GM10248 (cell line): ENCODE measurements around the gene CDH10.

ENCODE experiments used
- CTCF ChIA-PET: fragments of 300-600 bp; sonication (Branson Sonifier 250); formaldehyde crosslinking; extraction: SDS; loops from one replicate; lab custom pipeline; 2021; ENCODE audit warnings: antibody characterized with exemption; lab: Yijun Ruan, JAX
- POLR2A ChIA-PET: fragments of 350-650 bp; sonication (Branson Sonifier 250); formaldehyde crosslinking; extraction: SDS; loops from one replicate; lab custom pipeline; 2020; ENCODE audit warnings: antibody characterized with exemption; lab: Yijun Ruan, JAX
- DNase-seq: peaks from one replicate; pipeline ENCODE4 v3.0.0; 2012; ENCODE audit errors: extremely low spot score
- CTCF ChIP-seq: IDR thresholded peaks from 2 replicates; pipeline ENCODE4 v1.5.1; 2012; ENCODE audit warnings: mild to moderate bottlenecking, low read depth; ENCODE audit errors: extremely low read depth, missing control alignments, control extremely low read depth

The CDH10 gene

DNA sequence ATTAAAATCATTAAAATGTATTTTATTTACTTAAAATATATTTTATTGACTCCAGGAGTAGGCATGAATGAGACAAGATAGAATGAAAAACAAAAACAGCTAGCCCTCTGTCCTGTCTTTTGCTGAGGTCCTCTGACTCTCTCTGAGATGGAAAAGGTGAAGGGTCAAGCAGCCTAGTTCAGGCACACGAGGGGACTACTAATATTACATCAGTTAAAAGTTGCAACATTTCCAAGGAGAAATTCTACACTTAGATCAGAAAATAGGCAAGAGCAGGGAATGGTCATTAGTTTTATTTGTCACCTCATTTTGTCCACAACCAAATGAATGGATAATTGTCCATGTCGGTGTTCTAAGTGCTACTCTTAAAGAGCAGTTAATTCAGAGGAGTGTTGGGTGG is 148.5 kb downstream of the CDH10 start:
- no peak for TF ChIP-seq CTCF
- POLR2A ChIA-PET, result no interaction called here
- no peak for DNase-seq
- CTCF ChIA-PET, result no interaction called here

- no peak for DNase-seq
- POLR2A ChIA-PET, result no interaction called here
- no peak for TF ChIP-seq CTCF
- CTCF ChIA-PET, result no interaction called here
Observed at GRCh38 chr5:24492229-24492628, 152.5 kb downstream of the CDH10 start.

- ChIA-PET CTCF (no interaction called here), POLR2A (no interaction called here)
- no peak for TF ChIP-seq CTCF
- no peak for DNase-seq
Observed at GRCh38 chr5:24491490-24491889, 153.3 kb downstream of the CDH10 start.

DNA sequence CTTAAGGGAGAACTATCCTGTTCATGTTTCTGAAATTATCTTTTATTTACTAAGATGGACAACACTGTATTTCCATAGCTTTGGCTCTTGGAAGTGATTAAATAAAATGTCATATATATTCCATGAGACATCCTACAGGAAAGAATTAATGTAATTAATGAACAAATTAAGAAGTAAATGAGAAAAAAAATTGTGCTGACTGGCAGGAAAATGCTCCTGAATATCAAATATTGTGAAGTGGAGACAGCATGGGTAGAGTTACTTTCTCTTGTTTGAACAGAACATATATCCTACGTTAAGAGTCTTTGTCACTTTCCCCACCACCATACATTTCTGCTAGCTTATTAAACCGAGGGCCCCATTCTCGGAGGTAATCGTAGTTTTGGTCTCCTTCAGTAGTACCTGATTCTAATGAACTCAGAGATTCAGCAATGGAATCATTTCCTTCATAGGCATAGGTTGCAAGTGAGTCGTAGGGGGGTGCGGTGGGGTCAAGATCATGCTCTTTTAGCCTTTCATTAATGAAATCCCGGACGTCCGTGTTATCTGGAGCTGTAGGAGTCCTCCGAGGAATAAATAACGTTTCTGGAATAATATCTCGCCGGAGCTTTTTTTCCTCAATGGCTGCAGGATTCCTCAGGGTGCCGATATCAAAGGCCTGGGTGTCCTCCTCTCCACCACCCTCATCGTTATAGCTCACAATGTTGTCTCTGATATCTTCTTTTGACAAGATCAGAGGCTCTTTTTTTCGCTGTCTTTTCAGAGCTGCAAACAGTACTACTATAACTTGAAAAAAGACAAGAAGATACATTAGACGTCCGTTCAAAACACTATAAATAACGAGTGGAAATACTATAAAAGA is 157.2 kb downstream of the CDH10 start:
- ChIA-PET CTCF (interaction anchor here (0.8 to 1.4 kb wide), 3 partner anchors 9 to 14 kb away, joined by 3 read pairs; no protein-coding TSS in a partner anchor), POLR2A (no interaction called here)
- TF ChIP-seq CTCF, result no peak
- no peak for DNase-seq

- no peak for TF ChIP-seq CTCF
- ChIA-PET CTCF (no interaction called here), POLR2A (no interaction called here)
- DNase-seq, result no peak
Observed at GRCh38 chr5:24480952-24481351, 163.8 kb downstream of the CDH10 start.

GRCh38 chr5:24477958-24478357 is 166.8 kb downstream of the CDH10 start:
- no peak for DNase-seq
- ChIA-PET CTCF (interaction anchor here (1.3 kb wide), 1 partner anchor 9 kb away, joined by 3 read pairs; no protein-coding TSS in a partner anchor), POLR2A (no interaction called here)
- no peak for TF ChIP-seq CTCF
